ENCODE measurements around the gene LRRC26.
A peak's percentile ranks its signal among the peaks of the same experiment; 100 is the strongest.

The LRRC26 gene

GRCh38 chr9:137211532-137211931 lies 41.7 kb upstream of the LRRC26 start:
- ChIA-PET CTCF (no interaction called here), POLR2A (interaction anchor here (0.6 to 1.1 kb wide), 2 partner anchors 9 to 11 kb away, joined by 3 to 5 read pairs; partner anchors contain the start of gene RNF208)
- TF ChIP-seq FOXK2 (IDR thresholded peaks at IDR 0.05) (no peak), NFRKB (IDR thresholded peaks at IDR 0.05) (no peak), FOXA1 (IDR thresholded peaks at IDR 0.05) (no peak), CTBP1 (IDR thresholded peaks at IDR 0.05; ENCODE audit: borderline replicate concordance) (no peak)
- no peak for DNase-seq (ENCODE audit: extremely low spot score)

- ChIA-PET POLR2A (interaction anchor here (1.0 to 1.9 kb wide), 4 partner anchors 10 to 77 kb away, joined by 3 to 6 read pairs (median 4); no protein-coding TSS in a partner anchor), CTCF (interaction anchor here (0.6 kb wide), 1 partner anchor 145 kb away, joined by 4 read pairs; no protein-coding TSS in a partner anchor)
- TF ChIP-seq FOXM1 (IDR thresholded peaks at IDR 0.05; ENCODE audit: borderline replicate concordance) = no peak
- no peak for TF ChIP-seq ZNF384 (IDR thresholded peaks at IDR 0.05)
- no peak for TF ChIP-seq HDGF (IDR thresholded peaks at IDR 0.05; ENCODE audit: borderline replicate concordance)
- no peak for TF ChIP-seq ELF4 (IDR thresholded peaks at IDR 0.05)
- TF ChIP-seq TARDBP (IDR thresholded peaks at IDR 0.05) = no peak
- TF ChIP-seq FOXA1 (IDR thresholded peaks at IDR 0.05) = no peak
- no peak for TF ChIP-seq BHLHE40 (IDR thresholded peaks at IDR 0.05; ENCODE audit: borderline replicate concordance)
- TF ChIP-seq CTBP1 (IDR thresholded peaks at IDR 0.05; ENCODE audit: borderline replicate concordance) = no peak
- no peak for DNase-seq (ENCODE audit: extremely low spot score)
Observed at GRCh38 chr9:137206602-137207001, 36.8 kb upstream of the LRRC26 start.

GRCh38 chr9:137205126-137206069 lies 35.5 kb upstream of the LRRC26 start, which contains the start of the genes NDOR1 and TMEM203:
NDOR1 (plus strand) TSS chr9:137205700; CDS start chr9:137205778, 78 bp downstream.
TMEM203 (minus strand) TSS chr9:137205648; CDS start chr9:137205414, 234 bp downstream.
- CTCF ChIA-PET = no interaction called here
- POLR2A ChIA-PET = interaction anchor here (0.6 to 2.3 kb wide), 11 partner anchors 10 to 75 kb away, joined by 3 to 16 read pairs (median 5); partner anchors contain the start of genes ANAPC2, RNF208, SSNA1 and TUBB4B
- DNase-seq (ENCODE audit: extremely low spot score) = peak; percentile 94
- TF ChIP-seq FOXK2 (IDR thresholded peaks at IDR 0.05) (no peak), L3MBTL2 (conservative IDR thresholded peaks at IDR 0.05) (peak; percentile 53), CTBP1 (IDR thresholded peaks at IDR 0.05; ENCODE audit: borderline replicate concordance) (no peak), ELF4 (IDR thresholded peaks at IDR 0.05) (peak; percentile 49)

GRCh38 chr9:137204731-137205125 lies 34.9 kb upstream of the LRRC26 start:
- no peak for DNase-seq (ENCODE audit: extremely low spot score)
- ChIA-PET POLR2A (interaction anchor here (0.6 to 2.3 kb wide), 11 partner anchors 9 to 75 kb away, joined by 3 to 16 read pairs (median 5); partner anchors contain the start of genes ANAPC2, RNF208, SSNA1 and TUBB4B), CTCF (no interaction called here)
- no peak for TF ChIP-seq SUZ12 (IDR thresholded peaks at IDR 0.05)
- no peak for TF ChIP-seq SP1 (IDR thresholded peaks at IDR 0.05)
- TF ChIP-seq CTBP1 (IDR thresholded peaks at IDR 0.05; ENCODE audit: borderline replicate concordance) = no peak
- TF ChIP-seq ELF4 (IDR thresholded peaks at IDR 0.05) = no peak
- TF ChIP-seq ZNF384 (IDR thresholded peaks at IDR 0.05) = no peak
- no peak for TF ChIP-seq ARNT (IDR thresholded peaks at IDR 0.05)
- no peak for TF ChIP-seq FOXK2 (IDR thresholded peaks at IDR 0.05)
- TF ChIP-seq HDGF (IDR thresholded peaks at IDR 0.05; ENCODE audit: borderline replicate concordance) = no peak
- TF ChIP-seq NFRKB (IDR thresholded peaks at IDR 0.05) = no peak
- TF ChIP-seq FOXA1 (IDR thresholded peaks at IDR 0.05) = no peak
- TF ChIP-seq FOXM1 (IDR thresholded peaks at IDR 0.05; ENCODE audit: borderline replicate concordance) = no peak
- TF ChIP-seq L3MBTL2 (conservative IDR thresholded peaks at IDR 0.05) = no peak
- no peak for TF ChIP-seq TARDBP (IDR thresholded peaks at IDR 0.05)
- TF ChIP-seq LEF1 (IDR thresholded peaks at IDR 0.05; ENCODE audit: borderline replicate concordance) = no peak
- no peak for TF ChIP-seq PKNOX1 (IDR thresholded peaks at IDR 0.05)
- TF ChIP-seq BHLHE40 (IDR thresholded peaks at IDR 0.05; ENCODE audit: borderline replicate concordance) = no peak

- ChIA-PET CTCF (interaction anchor here (0.6 kb wide), 1 partner anchor 26 kb away, joined by 3 read pairs; no protein-coding TSS in a partner anchor), POLR2A (interaction anchor here (0.7 to 2.0 kb wide), 2 partner anchors 13 to 53 kb away, joined by 3 to 6 read pairs; no protein-coding TSS in a partner anchor)
- TF ChIP-seq TARDBP (IDR thresholded peaks at IDR 0.05) (no peak), NFRKB (IDR thresholded peaks at IDR 0.05) (no peak), SP1 (IDR thresholded peaks at IDR 0.05) (no peak), FOXA1 (IDR thresholded peaks at IDR 0.05) (no peak), BHLHE40 (IDR thresholded peaks at IDR 0.05; ENCODE audit: borderline replicate concordance) (no peak), SUZ12 (IDR thresholded peaks at IDR 0.05) (no peak), L3MBTL2 (conservative IDR thresholded peaks at IDR 0.05) (no peak), ELF4 (IDR thresholded peaks at IDR 0.05) (no peak), HDGF (IDR thresholded peaks at IDR 0.05; ENCODE audit: borderline replicate concordance) (no peak), FOXM1 (IDR thresholded peaks at IDR 0.05; ENCODE audit: borderline replicate concordance) (no peak), PKNOX1 (IDR thresholded peaks at IDR 0.05) (no peak), ZNF384 (IDR thresholded peaks at IDR 0.05) (no peak), FOXK2 (IDR thresholded peaks at IDR 0.05) (no peak), ARNT (IDR thresholded peaks at IDR 0.05) (no peak), CTBP1 (IDR thresholded peaks at IDR 0.05; ENCODE audit: borderline replicate concordance) (no peak)
- DNase-seq (ENCODE audit: extremely low spot score) = no peak
Observed at GRCh38 chr9:137202966-137203365, 33.1 kb upstream of the LRRC26 start.
